ENCODE measurements around the gene DUOX1. TPM values are rescaled to one million over a fixed set of nuclear protein-coding genes. Genes with fewer than 3 reads are reported as not detected.
A peak's percentile ranks its signal among the peaks of the same experiment; 100 is the strongest.

DUOX1 gene
- total and polyA plus RNA-seq, 7 donors = 0.03 to 0.94 (median 0.46) TPM

- H3K27ac ChIP-seq = peak overlapping the region; percentile 95
- no peak overlapping the region for H3K4me3 ChIP-seq
- no peaks in the 10 kb centered on the region for H3K9me3 ChIP-seq
- ATAC-seq = no peak
- no peaks in the 10 kb centered on the region for H3K4me1 ChIP-seq
- H3K27me3 ChIP-seq (ENCODE audit: insufficient read depth in 3 of 3, low read length in 2 of 3) = no peaks in the 10 kb centered on the region
- no peak for DNase-seq
- TF ChIP-seq CTCF (IDR thresholded peaks at IDR 0.05) = no peak
- WGBS, 3 donors = 71 to 92% (median 71%) methylated on average over 4 to 5 of the region's 5 CpGs
- intact Hi-C loops (cut with DNase I) = loop anchor here (2.0 to 10.0 kb wide), 4 partner anchors 33 to 429 kb away; no protein-coding TSS in a partner anchor
- no peaks in the 10 kb centered on the region for H3K36me3 ChIP-seq (ENCODE audit: insufficient read depth in 1 of 2, low read depth in 1 of 2)
These were observed 35.7 kb downstream of the DUOX1 start for GRCh38 chr15:45165536-45165935.

- ATAC-seq (peak; percentile 83 to 94 (median 90)), DNase-seq (peak; percentile 89 to 93)
- no peaks in the 10 kb centered on the region for H3K27me3 ChIP-seq (ENCODE audit: insufficient read depth in 3 of 3, low read length in 2 of 3)
- WGBS, 3 donors = 0% methylated on average over 57 to 79 of the region's 79 CpGs
- H3K27ac ChIP-seq = peak overlapping the region; percentile 95
- peak; percentile 54 for TF ChIP-seq CTCF (IDR thresholded peaks at IDR 0.05)
- intact Hi-C loops (cut with DNase I) = loop anchor here (2.0 to 10.0 kb wide), 3 partner anchors 112 to 428 kb away; no protein-coding TSS in a partner anchor
- no peaks in the 10 kb centered on the region for H3K4me1 ChIP-seq
- H3K4me3 ChIP-seq = peak overlapping the region; percentile 71
- H3K9me3 ChIP-seq = no peaks in the 10 kb centered on the region
- H3K36me3 ChIP-seq (ENCODE audit: insufficient read depth in 1 of 2, low read depth in 1 of 2) = no peaks in the 10 kb centered on the region
These were observed 37.2 kb downstream of the DUOX1 start for GRCh38 chr15:45166834-45167630.

- no peak for DNase-seq
- Histone ChIP-seq H3K4me1 (no peaks in the 10 kb centered on the region), H3K27me3 (ENCODE audit: insufficient read depth in 3 of 3, low read length in 2 of 3) (no peaks in the 10 kb centered on the region), H3K27ac (peak overlapping the region; percentile 95), H3K4me3 (peak overlapping the region; percentile 71), H3K9me3 (no peaks in the 10 kb centered on the region), H3K36me3 (ENCODE audit: insufficient read depth in 1 of 2, low read depth in 1 of 2) (no peaks in the 10 kb centered on the region)
- TF ChIP-seq CTCF (IDR thresholded peaks at IDR 0.05) = no peak
- 48 to 66% (median 49%) methylated on average over 9 of the region's 9 CpGs for WGBS, 3 donors
- intact Hi-C loops (cut with DNase I) = loop anchor here (2.0 to 10.0 kb wide), 3 partner anchors 111 to 427 kb away; no protein-coding TSS in a partner anchor
- peak in 2 of 4 donors; percentile 4 to 12 for ATAC-seq
These were observed 37.9 kb downstream of the DUOX1 start for GRCh38 chr15:45167631-45168205.

GRCh38 chr15:45168286-45168685, 38.5 kb downstream of the DUOX1 start:
- DNase-seq (no peak), ATAC-seq (no peak)
- no peaks in the 10 kb centered on the region for H3K27me3 ChIP-seq (ENCODE audit: insufficient read depth in 3 of 3, low read length in 2 of 3)
- peak overlapping the region; percentile 95 for H3K27ac ChIP-seq
- intact Hi-C loops (cut with DNase I) = loop anchor here (5.0 to 10.0 kb wide), 2 partner anchors 289 to 427 kb away; no protein-coding TSS in a partner anchor
- 90 to 93% (median 93%) methylated on average over 4 of the region's 4 CpGs for WGBS, 3 donors
- H3K4me3 ChIP-seq = no peak overlapping the region
- no peak for TF ChIP-seq CTCF (IDR thresholded peaks at IDR 0.05)
- H3K9me3 ChIP-seq = no peaks in the 10 kb centered on the region
- H3K4me1 ChIP-seq = no peaks in the 10 kb centered on the region
- no peaks in the 10 kb centered on the region for H3K36me3 ChIP-seq (ENCODE audit: insufficient read depth in 1 of 2, low read depth in 1 of 2)
